GM12878 (cell line): ENCODE data around the gene MTO1. TPM values are rescaled to one million over a fixed set of nuclear protein-coding genes. Genes with fewer than 3 reads are reported as not detected.
A peak's percentile ranks its signal among the peaks of the same experiment; 100 is the strongest.

Experiments used
- BMI1 ChIP-seq: fragments of 450-650 bp; IDR thresholded peaks from 2 replicates; pipeline ENCODE4 v1.6.1; 2016; ENCODE audit warnings: mild to moderate bottlenecking, moderate library complexity, borderline replicate concordance
- CREB1 ChIP-seq: IDR thresholded peaks from 2 replicates; pipeline ENCODE4 v1.6.1; 2012; ENCODE audit warnings: low read depth, mild to moderate bottlenecking, inconsistent platforms
- EED ChIP-seq: sonication (generic); IDR thresholded peaks from 2 replicates; pipeline ENCODE4 v1.6.1; 2016; ENCODE audit warnings: antibody characterized with exemption, low read depth
- ETV6 ChIP-seq, 2 experiments: fragments of 450-650 bp in 1 of 2; IDR thresholded peaks in 1 of 2; conservative IDR thresholded peaks in 1 of 2; 2 replicates each; pipeline ENCODE4 v1.6.1; 2014; ENCODE audit warnings: antibody characterized with exemption in 1 of 2, borderline replicate concordance in 1 of 2, low read depth in 1 of 2, mild to moderate bottlenecking in 1 of 2, moderate library complexity in 1 of 2
- JUND ChIP-seq: IDR thresholded peaks from 2 replicates; pipeline ENCODE4 v1.6.1; 2012; ENCODE audit warnings: low read depth, mild to moderate bottlenecking, low read length, improper control_type of control experiment, moderate library complexity
- MTA3 ChIP-seq: IDR thresholded peaks from 2 replicates; pipeline ENCODE4 v1.6.1; 2012; ENCODE audit warnings: low read length, inconsistent platforms, borderline replicate concordance
- RFX5 ChIP-seq: IDR thresholded peaks from 2 replicates; pipeline ENCODE4 v1.6.1; 2011; ENCODE audit warnings: low read depth, low read length, improper control_type of control experiment
- RUNX3 ChIP-seq: IDR thresholded peaks from 2 replicates; pipeline ENCODE4 v1.6.1; 2012; ENCODE audit warnings: low read length, inconsistent platforms
- SMAD5 ChIP-seq: IDR thresholded peaks from 2 replicates; pipeline ENCODE4 v1.6.1; 2016; ENCODE audit warnings: antibody characterized with exemption, low read depth
- SRF ChIP-seq, 2 experiments: IDR thresholded peaks; 2 replicates each; pipeline ENCODE4 v1.6.1; 2011; ENCODE audit warnings: low read depth in 2 of 2, low read length in 2 of 2, mild to moderate bottlenecking in 1 of 2, moderate library complexity in 1 of 2
- STAT1 ChIP-seq: fragments of 450-650 bp; conservative IDR thresholded peaks from 2 replicates; pipeline ENCODE4 v1.6.1; 2014; ENCODE audit warnings: antibody characterized with exemption, mild to moderate bottlenecking
- TARDBP ChIP-seq: IDR thresholded peaks from 2 replicates; pipeline ENCODE4 v1.6.1; 2016; ENCODE audit warnings: borderline replicate concordance
- TCF12 ChIP-seq: IDR thresholded peaks from 2 replicates; pipeline ENCODE4 v1.6.1; 2011; ENCODE audit warnings: low read depth, mild to moderate bottlenecking, low read length
- polyA plus RNA-seq, 11 experiments: library from polyadenylated mRNA; depleted of rRNA in 4 of 11; unstranded in 6 of 11; stranded (reverse) in 5 of 11; fragments of >200 nt; fragmentation: Nextera tagmentation in 4 of 11; fragmentation: Illumina TruSeq in 1 of 11; extraction: Ambion mirVana in 4 of 11; extraction: Trizol in 1 of 11; gene quantifications; 1 replicate in 1 of 11; 2 replicates in 10 of 11; pipeline versions ENCODE4 v1.2.1 to v1.2.3, GENCODE V29; 2011 to 2016; ENCODE audit warnings: inconsistent platforms in 2 of 11, missing spikeins in 2 of 11, low read depth in 1 of 11
- total RNA-seq, 4 experiments: library from RNA; depleted of rRNA in 3 of 4; stranded (reverse); fragments of >200 nt in 3 of 4; fragmentation: Illumina TruSeq in 1 of 4; extraction: Trizol in 1 of 4; gene quantifications; 2 replicates each; pipeline versions ENCODE4 v1.2.1 to v1.2.3, GENCODE V29; 2013 to 2021
- TF ChIP-seq, protein P1 (sequence below): IDR thresholded peaks from 2 replicates; pipeline ENCODE4 v1.6.1; 2012; ENCODE audit warnings: improper control_type of control experiment, low read depth, low read length; ENCODE audit not compliant: insufficient replicate concordance
- TF ChIP-seq, protein P2 (sequence below): fragments of 450-650 bp; formaldehyde crosslinking; IDR thresholded peaks from 2 replicates; pipeline ENCODE4 v1.4.0; 2022; ENCODE audit warnings: mild to moderate bottlenecking, moderate library complexity
- TF ChIP-seq, protein P3 (sequence below): IDR thresholded peaks from 2 replicates; pipeline ENCODE4 v1.6.1; 2012; ENCODE audit warnings: low read depth, low read length, improper control_type of control experiment
- TF ChIP-seq, protein P4 (sequence below): IDR thresholded peaks from 2 replicates; pipeline ENCODE4 v1.6.1; 2011; ENCODE audit warnings: mild to moderate bottlenecking, low read depth, low read length, moderate library complexity; ENCODE audit not compliant: insufficient replicate concordance

Gene MTO1
- total and polyA plus RNA-seq, 10 of the 15 experiments (the other 5 are each of a cell fraction or from before 2014, with no cell fraction given), result 24.8 to 53.6 (median 33.1) TPM

DNA sequence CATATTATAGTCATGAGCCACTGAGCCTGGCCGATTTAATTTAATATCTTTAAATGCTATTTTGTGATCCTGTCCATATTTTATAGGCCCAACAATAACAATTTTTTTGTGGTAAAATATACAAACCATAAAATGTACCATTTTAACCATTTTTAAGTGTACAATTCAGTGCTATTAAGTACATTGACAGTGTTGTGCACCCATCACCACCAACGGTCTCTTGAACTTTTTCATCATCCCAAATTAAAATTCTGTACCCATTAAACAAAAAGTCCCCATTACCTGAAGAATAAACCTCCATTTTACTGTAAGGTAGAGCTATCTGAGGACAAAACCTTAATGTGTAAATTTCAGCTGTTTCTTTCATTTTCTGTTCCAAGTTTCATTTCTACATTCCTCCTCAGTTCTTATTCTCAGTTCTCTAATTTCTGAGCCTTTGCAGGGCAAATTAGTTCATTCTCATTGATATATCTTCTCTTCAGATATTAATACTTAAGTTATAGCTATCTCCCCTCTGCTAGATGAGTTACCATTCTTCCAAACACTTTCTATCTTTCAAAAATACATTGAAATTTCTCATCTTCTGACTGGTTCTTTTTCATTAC is 10.3 kb downstream of the MTO1 start (continued):
- TF ChIP-seq SRF (IDR thresholded peaks at IDR 0.05; ENCODE audit: low read depth in 2 of 2, low read length in 2 of 2), result no peak
- TF ChIP-seq MTA3, result no peak
- no peak for TF ChIP-seq CREB1
- TF ChIP-seq, protein P1, sequence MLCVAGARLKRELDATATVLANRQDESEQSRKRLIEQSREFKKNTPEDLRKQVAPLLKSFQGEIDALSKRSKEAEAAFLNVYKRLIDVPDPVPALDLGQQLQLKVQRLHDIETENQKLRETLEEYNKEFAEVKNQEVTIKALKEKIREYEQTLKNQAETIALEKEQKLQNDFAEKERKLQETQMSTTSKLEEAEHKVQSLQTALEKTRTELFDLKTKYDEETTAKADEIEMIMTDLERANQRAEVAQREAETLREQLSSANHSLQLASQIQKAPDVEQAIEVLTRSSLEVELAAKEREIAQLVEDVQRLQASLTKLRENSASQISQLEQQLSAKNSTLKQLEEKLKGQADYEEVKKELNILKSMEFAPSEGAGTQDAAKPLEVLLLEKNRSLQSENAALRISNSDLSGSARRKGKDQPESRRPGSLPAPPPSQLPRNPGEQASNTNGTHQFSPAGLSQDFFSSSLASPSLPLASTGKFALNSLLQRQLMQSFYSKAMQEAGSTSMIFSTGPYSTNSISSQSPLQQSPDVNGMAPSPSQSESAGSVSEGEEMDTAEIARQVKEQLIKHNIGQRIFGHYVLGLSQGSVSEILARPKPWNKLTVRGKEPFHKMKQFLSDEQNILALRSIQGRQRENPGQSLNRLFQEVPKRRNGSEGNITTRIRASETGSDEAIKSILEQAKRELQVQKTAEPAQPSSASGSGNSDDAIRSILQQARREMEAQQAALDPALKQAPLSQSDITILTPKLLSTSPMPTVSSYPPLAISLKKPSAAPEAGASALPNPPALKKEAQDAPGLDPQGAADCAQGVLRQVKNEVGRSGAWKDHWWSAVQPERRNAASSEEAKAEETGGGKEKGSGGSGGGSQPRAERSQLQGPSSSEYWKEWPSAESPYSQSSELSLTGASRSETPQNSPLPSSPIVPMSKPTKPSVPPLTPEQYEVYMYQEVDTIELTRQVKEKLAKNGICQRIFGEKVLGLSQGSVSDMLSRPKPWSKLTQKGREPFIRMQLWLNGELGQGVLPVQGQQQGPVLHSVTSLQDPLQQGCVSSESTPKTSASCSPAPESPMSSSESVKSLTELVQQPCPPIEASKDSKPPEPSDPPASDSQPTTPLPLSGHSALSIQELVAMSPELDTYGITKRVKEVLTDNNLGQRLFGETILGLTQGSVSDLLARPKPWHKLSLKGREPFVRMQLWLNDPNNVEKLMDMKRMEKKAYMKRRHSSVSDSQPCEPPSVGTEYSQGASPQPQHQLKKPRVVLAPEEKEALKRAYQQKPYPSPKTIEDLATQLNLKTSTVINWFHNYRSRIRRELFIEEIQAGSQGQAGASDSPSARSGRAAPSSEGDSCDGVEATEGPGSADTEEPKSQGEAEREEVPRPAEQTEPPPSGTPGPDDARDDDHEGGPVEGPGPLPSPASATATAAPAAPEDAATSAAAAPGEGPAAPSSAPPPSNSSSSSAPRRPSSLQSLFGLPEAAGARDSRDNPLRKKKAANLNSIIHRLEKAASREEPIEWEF, result peak; percentile 77
- no peak for TF ChIP-seq TCF12
- no peak for TF ChIP-seq JUND
- no peak for TF ChIP-seq EED
- TF ChIP-seq, protein P2, sequence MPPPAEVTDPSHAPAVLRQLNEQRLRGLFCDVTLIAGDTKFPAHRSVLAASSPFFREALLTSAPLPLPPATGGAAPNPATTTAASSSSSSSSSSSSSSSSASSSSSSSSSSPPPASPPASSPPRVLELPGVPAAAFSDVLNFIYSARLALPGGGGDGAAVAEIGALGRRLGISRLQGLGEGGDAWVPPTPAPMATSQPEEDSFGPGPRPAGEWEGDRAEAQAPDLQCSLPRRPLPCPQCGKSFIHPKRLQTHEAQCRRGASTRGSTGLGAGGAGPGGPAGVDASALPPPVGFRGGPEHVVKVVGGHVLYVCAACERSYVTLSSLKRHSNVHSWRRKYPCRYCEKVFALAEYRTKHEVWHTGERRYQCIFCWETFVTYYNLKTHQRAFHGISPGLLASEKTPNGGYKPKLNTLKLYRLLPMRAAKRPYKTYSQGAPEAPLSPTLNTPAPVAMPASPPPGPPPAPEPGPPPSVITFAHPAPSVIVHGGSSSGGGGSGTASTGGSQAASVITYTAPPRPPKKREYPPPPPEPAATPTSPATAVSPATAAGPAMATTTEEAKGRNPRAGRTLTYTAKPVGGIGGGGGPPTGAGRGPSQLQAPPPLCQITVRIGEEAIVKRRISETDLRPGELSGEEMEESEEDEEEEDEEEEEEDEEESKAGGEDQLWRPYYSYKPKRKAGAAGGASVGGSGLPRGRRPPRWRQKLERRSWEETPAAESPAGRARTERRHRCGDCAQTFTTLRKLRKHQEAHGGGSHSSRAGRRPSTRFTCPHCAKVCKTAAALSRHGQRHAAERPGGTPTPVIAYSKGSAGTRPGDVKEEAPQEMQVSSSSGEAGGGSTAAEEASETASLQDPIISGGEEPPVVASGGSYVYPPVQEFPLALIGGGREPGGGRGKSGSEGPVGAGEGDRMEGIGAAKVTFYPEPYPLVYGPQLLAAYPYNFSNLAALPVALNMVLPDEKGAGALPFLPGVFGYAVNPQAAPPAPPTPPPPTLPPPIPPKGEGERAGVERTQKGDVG (CRISPR knock-in tag), result no peak
- TF ChIP-seq STAT1, result no peak
- no peak for TF ChIP-seq TARDBP
- peak; percentile 33; the same call in 1 of the 2 replicates for TF ChIP-seq RUNX3
- no peak for TF ChIP-seq ETV6 (conservative IDR thresholded peaks at IDR 0.05 in 1 of 2, IDR thresholded peaks at IDR 0.05 in 1 of 2; ENCODE audit: borderline replicate concordance in 1 of 2, low read depth in 1 of 2)
- TF ChIP-seq, protein P3, sequence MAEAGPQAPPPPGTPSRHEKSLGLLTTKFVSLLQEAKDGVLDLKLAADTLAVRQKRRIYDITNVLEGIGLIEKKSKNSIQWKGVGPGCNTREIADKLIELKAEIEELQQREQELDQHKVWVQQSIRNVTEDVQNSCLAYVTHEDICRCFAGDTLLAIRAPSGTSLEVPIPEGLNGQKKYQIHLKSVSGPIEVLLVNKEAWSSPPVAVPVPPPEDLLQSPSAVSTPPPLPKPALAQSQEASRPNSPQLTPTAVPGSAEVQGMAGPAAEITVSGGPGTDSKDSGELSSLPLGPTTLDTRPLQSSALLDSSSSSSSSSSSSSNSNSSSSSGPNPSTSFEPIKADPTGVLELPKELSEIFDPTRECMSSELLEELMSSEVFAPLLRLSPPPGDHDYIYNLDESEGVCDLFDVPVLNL, result no peak
- TF ChIP-seq, protein P4, sequence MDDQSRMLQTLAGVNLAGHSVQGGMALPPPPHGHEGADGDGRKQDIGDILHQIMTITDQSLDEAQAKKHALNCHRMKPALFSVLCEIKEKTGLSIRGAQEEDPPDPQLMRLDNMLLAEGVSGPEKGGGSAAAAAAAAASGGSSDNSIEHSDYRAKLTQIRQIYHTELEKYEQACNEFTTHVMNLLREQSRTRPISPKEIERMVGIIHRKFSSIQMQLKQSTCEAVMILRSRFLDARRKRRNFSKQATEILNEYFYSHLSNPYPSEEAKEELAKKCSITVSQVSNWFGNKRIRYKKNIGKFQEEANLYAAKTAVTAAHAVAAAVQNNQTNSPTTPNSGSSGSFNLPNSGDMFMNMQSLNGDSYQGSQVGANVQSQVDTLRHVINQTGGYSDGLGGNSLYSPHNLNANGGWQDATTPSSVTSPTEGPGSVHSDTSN, result no peak
- TF ChIP-seq RFX5, result no peak
- no peak for TF ChIP-seq SMAD5
- TF ChIP-seq BMI1, result no peak; the same call in 1 of the 2 replicates
